Calu3 (cell line): ENCODE measurements around the gene IFITM2. TPM values are rescaled to one million over a fixed set of nuclear protein-coding genes. Genes with fewer than 3 reads are reported as not detected.
"Not testable (repeated sequence)": the region's sequence is repeated elsewhere in the genome, so short reads cannot be mapped to it uniquely, and the experiment has no call there.

ENCODE experiments used
- BruUV-seq: library from RNA; stranded (reverse); fragments of 400-500 nt; replicated peaks from 2 replicates; lab custom pipeline; 2021; lab: Mats Ljungman, UMichigan
- CTCF ChIA-PET: fragments of 300-600 bp; sonication (Branson Sonifier 250); formaldehyde crosslinking; loops from one replicate; lab custom pipeline; 2022; ENCODE audit warnings: antibody characterized with exemption; lab: Charles Lee
- DNase-seq: peaks from one replicate; pipeline ENCODE4 v3.0.0; 2022
- H3K27ac Mint-ChIP-seq: one replicate; pipeline ENCODE4 v1.8.0; 2022; ENCODE audit warnings: mixed read lengths; ENCODE audit not compliant: unreplicated experiment
- H3K27me3 Mint-ChIP-seq: one replicate; pipeline ENCODE4 v1.8.0; 2022; ENCODE audit warnings: mixed read lengths; ENCODE audit not compliant: unreplicated experiment
- H3K36me3 Mint-ChIP-seq: one replicate; pipeline ENCODE4 v1.8.0; 2022; ENCODE audit warnings: mild to moderate bottlenecking, moderate library complexity, mixed read lengths; ENCODE audit not compliant: insufficient read depth, unreplicated experiment
- H3K4me1 Mint-ChIP-seq: one replicate; pipeline ENCODE4 v1.8.0; 2022; ENCODE audit warnings: mild to moderate bottlenecking, low read depth, mixed read lengths; ENCODE audit not compliant: unreplicated experiment
- H3K4me3 Mint-ChIP-seq: one replicate; pipeline ENCODE4 v1.8.0; 2022; ENCODE audit warnings: mild to moderate bottlenecking, low read depth, moderate library complexity, mixed read lengths; ENCODE audit not compliant: unreplicated experiment
- H3K9me3 Mint-ChIP-seq: one replicate; pipeline ENCODE4 v1.8.0; 2022; ENCODE audit warnings: low read depth, mixed read lengths; ENCODE audit not compliant: unreplicated experiment
- intact Hi-C: fragments of 100-400 bp; cut with micrococcal nuclease; formaldehyde crosslinking; loops from one replicate; pipeline ENCODE4 v1.10.0; 2022; ENCODE audit not compliant: unreplicated experiment
- total RNA-seq: library from RNA; stranded (reverse); gene quantifications from 2 replicates; pipeline ENCODE4 v1.2.3, GENCODE V29; 2022
- TF ChIP-seq, protein P1 (sequence below): fragments of 200-600 bp; IDR thresholded peaks from one replicate; pipeline ENCODE4 v1.8.0; 2022; ENCODE audit warnings: antibody characterized with exemption; ENCODE audit not compliant: unreplicated experiment

The IFITM2 gene
- total RNA-seq, 1 experiment from 2014 or later = 29.1 TPM

DNA sequence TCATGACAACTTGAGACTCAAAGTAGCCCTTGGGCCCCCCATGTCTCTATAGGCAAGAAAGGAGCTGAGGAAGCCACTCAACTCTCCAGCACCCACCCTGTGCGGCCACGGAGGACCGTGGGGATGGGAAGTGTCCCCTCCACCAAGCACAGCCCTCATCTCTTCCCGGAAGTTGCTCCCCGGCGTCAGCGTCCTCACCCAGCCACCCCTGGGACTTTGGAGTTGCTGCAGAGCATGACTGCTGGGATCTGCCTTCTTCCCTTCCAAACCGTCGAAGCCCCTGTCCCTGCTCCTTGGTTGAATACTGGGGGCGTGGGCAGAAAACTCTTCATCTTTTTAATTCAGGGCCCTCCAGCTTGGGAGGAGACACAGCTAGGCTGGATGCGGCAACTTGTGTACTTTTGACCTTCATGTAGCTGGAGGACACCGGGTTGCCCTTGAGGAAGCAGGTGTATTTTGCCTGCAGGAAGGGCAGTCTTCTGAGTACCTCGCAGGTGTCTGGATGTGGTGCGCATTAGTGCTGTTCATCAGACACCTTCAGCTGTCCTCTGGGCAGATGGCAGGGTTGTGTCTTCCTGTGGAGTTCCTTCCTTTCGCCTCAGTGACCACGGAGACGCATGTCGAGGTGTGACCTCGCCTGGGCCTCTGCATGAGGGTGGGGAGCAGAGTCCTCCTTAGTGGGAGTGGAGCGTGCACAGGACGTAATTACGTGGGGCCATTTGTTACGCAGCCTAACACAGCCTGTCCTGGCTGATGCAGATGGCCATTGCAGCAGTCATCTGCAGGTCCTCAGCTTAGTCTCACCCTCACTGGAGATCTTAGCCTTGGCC is 25.2 kb downstream of the IFITM2 start:
- no peaks in the 10 kb centered on the region for H3K4me1 Mint-ChIP-seq
- TF ChIP-seq, protein P1, sequence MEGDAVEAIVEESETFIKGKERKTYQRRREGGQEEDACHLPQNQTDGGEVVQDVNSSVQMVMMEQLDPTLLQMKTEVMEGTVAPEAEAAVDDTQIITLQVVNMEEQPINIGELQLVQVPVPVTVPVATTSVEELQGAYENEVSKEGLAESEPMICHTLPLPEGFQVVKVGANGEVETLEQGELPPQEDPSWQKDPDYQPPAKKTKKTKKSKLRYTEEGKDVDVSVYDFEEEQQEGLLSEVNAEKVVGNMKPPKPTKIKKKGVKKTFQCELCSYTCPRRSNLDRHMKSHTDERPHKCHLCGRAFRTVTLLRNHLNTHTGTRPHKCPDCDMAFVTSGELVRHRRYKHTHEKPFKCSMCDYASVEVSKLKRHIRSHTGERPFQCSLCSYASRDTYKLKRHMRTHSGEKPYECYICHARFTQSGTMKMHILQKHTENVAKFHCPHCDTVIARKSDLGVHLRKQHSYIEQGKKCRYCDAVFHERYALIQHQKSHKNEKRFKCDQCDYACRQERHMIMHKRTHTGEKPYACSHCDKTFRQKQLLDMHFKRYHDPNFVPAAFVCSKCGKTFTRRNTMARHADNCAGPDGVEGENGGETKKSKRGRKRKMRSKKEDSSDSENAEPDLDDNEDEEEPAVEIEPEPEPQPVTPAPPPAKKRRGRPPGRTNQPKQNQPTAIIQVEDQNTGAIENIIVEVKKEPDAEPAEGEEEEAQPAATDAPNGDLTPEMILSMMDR = no peak
- H3K4me3 Mint-ChIP-seq = no peak overlapping the region
- CTCF ChIA-PET = interaction anchor here (0.6 kb wide), 1 partner anchor 174 kb away, joined by 6 read pairs; the partner anchor contains the start of gene RNH1
- no peak overlapping the region for H3K27ac Mint-ChIP-seq
- peaks cover 44% of the 10 kb centered on the region for H3K27me3 Mint-ChIP-seq
- DNase-seq = no peak
- intact Hi-C loops = no loop called here
- no TSS peak for BruUV-seq
- H3K36me3 Mint-ChIP-seq = no peaks in the 10 kb centered on the region
- no peaks in the 10 kb centered on the region for H3K9me3 Mint-ChIP-seq

DNA sequence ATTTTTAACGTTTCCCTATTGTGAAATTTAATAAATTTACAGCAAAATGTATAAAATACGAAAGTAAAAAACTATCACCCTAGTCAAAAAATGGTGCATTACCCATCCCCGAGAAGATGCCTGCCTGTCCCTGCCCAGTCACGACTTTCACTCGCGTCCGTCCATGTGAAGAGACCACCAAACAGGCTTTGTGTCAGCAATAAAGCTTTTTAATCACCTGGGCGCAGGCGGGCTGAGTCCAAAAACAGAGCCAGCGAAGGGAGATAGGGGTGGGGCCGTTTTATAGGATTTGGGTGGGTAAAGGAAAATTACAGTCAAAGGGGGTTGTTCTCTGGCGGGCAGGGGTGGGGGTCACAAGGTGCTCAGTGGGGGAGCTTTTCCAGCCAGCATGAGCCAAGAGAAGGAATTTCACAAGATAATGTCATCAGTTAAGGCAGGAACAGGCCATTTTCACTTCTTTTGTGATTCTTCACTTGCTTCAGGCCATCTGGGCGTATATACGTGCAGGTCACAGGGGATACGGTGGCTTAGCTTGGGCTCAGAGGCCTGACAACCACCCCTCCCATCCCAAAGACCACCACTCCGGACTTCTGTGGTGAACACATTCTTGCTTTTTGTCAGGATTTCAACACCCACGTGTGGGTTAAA is 26.1 kb downstream of the IFITM2 start:
- intact Hi-C loops, BruUV-seq, H3K4me3 Mint-ChIP-seq, DNase-seq, H3K9me3 Mint-ChIP-seq, H3K27ac Mint-ChIP-seq, H3K36me3 Mint-ChIP-seq, H3K4me1 Mint-ChIP-seq: not testable (repeated sequence)
- peaks cover 44% of the 10 kb centered on the region for H3K27me3 Mint-ChIP-seq
- CTCF ChIA-PET = interaction anchor here (0.6 kb wide), 1 partner anchor 348 kb away, joined by 3 read pairs; no protein-coding TSS in a partner anchor

DNA sequence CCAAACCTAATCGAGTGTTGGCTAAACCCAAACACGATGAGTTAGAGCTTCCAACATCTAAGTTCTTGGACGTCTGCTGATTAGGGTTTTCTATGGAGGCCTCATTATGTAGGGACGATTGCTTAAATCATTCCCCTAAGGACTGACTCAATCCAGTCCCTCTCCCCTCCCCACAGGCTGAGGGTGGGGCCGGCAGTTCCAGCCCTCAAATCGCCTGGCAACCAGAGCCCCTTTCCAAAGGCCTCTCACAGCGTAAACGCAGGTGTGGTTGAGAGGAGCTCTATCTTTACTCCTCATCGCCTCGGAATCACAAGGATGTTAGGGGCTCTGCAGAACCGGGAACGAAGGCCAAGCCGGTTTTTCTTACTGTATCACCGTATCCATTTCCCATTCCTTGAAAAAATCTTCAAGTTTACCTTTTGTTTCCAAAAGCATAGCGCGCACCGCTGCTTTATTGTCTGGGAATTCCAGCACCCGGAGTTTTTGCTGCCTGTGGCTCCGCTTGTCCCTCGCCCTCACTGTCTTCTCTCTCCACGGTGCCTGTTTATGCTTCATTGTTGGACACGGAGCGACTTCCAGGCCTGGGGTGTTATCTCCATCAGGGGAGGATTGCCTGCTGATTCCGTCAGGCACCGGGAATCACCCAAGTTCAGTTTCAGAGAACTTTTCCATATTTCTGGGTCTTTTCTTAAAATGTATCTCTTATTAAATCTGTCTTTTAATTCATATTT is 26.8 kb downstream of the IFITM2 start:
- no TSS peak for BruUV-seq
- intact Hi-C loops = no loop called here
- Mint-ChIP-seq H3K27me3 (peaks cover 44% of the 10 kb centered on the region), H3K4me1 (no peaks in the 10 kb centered on the region), H3K9me3 (no peaks in the 10 kb centered on the region), H3K36me3 (no peaks in the 10 kb centered on the region), H3K4me3 (no peak overlapping the region), H3K27ac (no peak overlapping the region)
- CTCF ChIA-PET = interaction anchor here (0.6 kb wide), 1 partner anchor 347 kb away, joined by 3 read pairs; no protein-coding TSS in a partner anchor
- DNase-seq = no peak
- TF ChIP-seq, protein P1 = no peak

DNA sequence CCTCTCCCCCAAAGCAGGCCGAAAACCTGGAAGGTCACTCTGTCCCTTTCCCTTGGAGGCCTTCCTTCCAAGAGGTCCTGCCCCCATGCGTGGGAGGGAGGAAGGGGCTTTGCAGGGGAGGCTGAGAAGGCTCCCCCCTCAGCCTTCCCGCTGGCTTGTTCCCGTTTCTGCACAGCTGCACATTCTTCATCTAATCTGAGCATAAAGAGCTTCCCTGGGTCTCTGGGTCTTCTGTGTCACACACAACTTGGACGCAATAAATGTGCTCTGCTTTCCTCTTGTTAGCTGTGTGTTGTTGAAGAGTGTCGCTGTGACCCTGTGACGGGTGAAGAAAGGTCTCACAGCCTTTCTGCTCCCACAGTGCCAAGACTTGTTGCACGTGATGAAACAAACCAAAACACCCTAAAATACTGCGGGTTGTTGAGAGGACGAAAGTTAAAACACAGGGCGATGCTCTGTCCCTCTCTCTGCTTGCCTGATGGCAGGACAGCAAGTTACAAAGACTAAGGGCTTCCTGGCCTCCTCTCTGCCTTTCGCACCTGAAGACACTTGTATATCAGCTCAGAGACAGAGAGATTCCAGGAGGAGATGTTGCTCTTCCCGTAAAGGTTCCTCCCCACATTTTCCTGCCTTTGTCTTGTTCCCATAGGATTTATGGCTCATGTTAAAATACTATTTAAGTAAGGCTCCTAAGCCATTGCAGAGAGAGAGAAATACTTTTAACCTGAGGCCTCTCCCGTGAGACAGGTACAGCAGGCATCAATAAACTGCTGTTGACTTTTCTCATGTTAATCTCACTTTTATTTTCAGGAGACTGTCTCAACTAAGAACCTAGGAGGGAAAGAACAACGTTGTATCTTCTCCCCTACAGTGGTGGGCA is 28.4 kb downstream of the IFITM2 start:
- H3K4me1 Mint-ChIP-seq = no peaks in the 10 kb centered on the region

More for the DNA sequence above, 28.4 kb downstream of the IFITM2 start:
- DNase-seq = no peak
- Mint-ChIP-seq H3K27ac (no peak overlapping the region), H3K9me3 (no peaks in the 10 kb centered on the region), H3K4me3 (no peak overlapping the region), H3K27me3 (peaks cover 49% of the 10 kb centered on the region), H3K36me3 (no peaks in the 10 kb centered on the region)
- no TSS peak for BruUV-seq
- intact Hi-C loops = no loop called here
- CTCF ChIA-PET = no interaction called here
- TF ChIP-seq, protein P1 = no peak
